H9 (cell line): ENCODE results near the gene CETP. TPM values are rescaled to one million over a fixed set of nuclear protein-coding genes. Genes with fewer than 3 reads are reported as not detected.

Source experiments
- DNase-seq: peaks from one replicate; pipeline ENCODE4 v3.0.0-alpha.2; 2017
- H2AFZ ChIP-seq: one replicate; pipeline ENCODE4 v1.6.1; 2013; ENCODE audit warnings: mild to moderate bottlenecking, low read length, control low read depth, moderate library complexity
- H2AK5ac ChIP-seq: 2 replicates; pipeline ENCODE4 v1.6.1; 2013; ENCODE audit warnings: low read length, control low read depth, mixed read lengths; ENCODE audit not compliant: insufficient read length
- H2BK120ac ChIP-seq: one replicate; pipeline ENCODE4 v1.6.1; 2013; ENCODE audit warnings: low read depth, mild to moderate bottlenecking, low read length, control low read depth, inconsistent platforms; ENCODE audit not compliant: poor library complexity, severe bottlenecking
- H2BK12ac ChIP-seq: 2 replicates; pipeline ENCODE4 v1.6.1; 2013; ENCODE audit warnings: low read length, control low read depth, mixed read lengths, low read depth; ENCODE audit not compliant: insufficient read length
- H2BK15ac ChIP-seq: 2 replicates; pipeline ENCODE4 v1.6.1; 2013; ENCODE audit warnings: low read depth, low read length, control low read depth
- H2BK20ac ChIP-seq: one replicate; pipeline ENCODE4 v1.6.1; 2013; ENCODE audit warnings: low read depth, mild to moderate bottlenecking, low read length, control low read depth, inconsistent platforms; ENCODE audit not compliant: poor library complexity, severe bottlenecking
- H2BK5ac ChIP-seq: 2 replicates; pipeline ENCODE4 v1.6.1; 2013; ENCODE audit warnings: low read length, control low read depth, mixed read lengths; ENCODE audit not compliant: insufficient read length
- H3K14ac ChIP-seq: 2 replicates; pipeline ENCODE4 v1.6.1; 2013; ENCODE audit warnings: low read length, control low read depth; ENCODE audit not compliant: insufficient read depth
- H3K18ac ChIP-seq: 2 replicates; pipeline ENCODE4 v1.6.1; 2013; ENCODE audit warnings: low read depth, mild to moderate bottlenecking, mixed read lengths, low read length, control low read depth; ENCODE audit not compliant: insufficient read length
- H3K23ac ChIP-seq: 2 replicates; pipeline ENCODE4 v1.6.1; 2013; ENCODE audit warnings: low read length, control low read depth, mixed read lengths, low read depth; ENCODE audit not compliant: insufficient read length
- H3K23me2 ChIP-seq: 2 replicates; pipeline ENCODE4 v1.6.1; 2013; ENCODE audit warnings: low read depth, mild to moderate bottlenecking, mixed read lengths, low read length, control low read depth; ENCODE audit not compliant: insufficient read length, poor library complexity, severe bottlenecking
- H3K27ac ChIP-seq: 2 replicates; pipeline ENCODE4 v1.5.1; 2013; ENCODE audit warnings: low read length, control low read depth, mixed read lengths, low read depth; ENCODE audit not compliant: insufficient read length
- H3K27me3 ChIP-seq: 2 replicates; pipeline ENCODE4 v1.6.1; 2013; ENCODE audit warnings: low read length, control low read depth, inconsistent platforms; ENCODE audit not compliant: insufficient read depth
- H3K4ac ChIP-seq: 2 replicates; pipeline ENCODE4 v1.6.1; 2013; ENCODE audit warnings: low read depth, mild to moderate bottlenecking, control low read depth, inconsistent platforms, low read length, moderate library complexity
- H3K4me1 ChIP-seq: 2 replicates; pipeline ENCODE4 v1.6.1; 2013; ENCODE audit warnings: low read length, control low read depth, inconsistent platforms; ENCODE audit not compliant: insufficient read depth
- H3K4me2 ChIP-seq: 2 replicates; pipeline ENCODE4 v1.6.1; 2013; ENCODE audit warnings: low read length, control low read depth, mixed read lengths; ENCODE audit not compliant: insufficient read length, insufficient read depth
- H3K56ac ChIP-seq: 2 replicates; pipeline ENCODE4 v1.6.1; 2013; ENCODE audit warnings: low read depth, mild to moderate bottlenecking, mixed read lengths, low read length, control low read depth; ENCODE audit not compliant: insufficient read length
- H3K79me1 ChIP-seq: 2 replicates; pipeline ENCODE4 v1.6.1; 2013; ENCODE audit warnings: low read depth, mild to moderate bottlenecking, moderate library complexity, low read length, control low read depth, inconsistent platforms; ENCODE audit not compliant: insufficient read depth, poor library complexity, severe bottlenecking
- H3K79me2 ChIP-seq: 2 replicates; pipeline ENCODE4 v1.6.1; 2013; ENCODE audit warnings: low read length, control low read depth, inconsistent platforms; ENCODE audit not compliant: insufficient read depth
- H3K9ac ChIP-seq: 2 replicates; pipeline ENCODE4 v1.6.1; 2013; ENCODE audit warnings: low read length, control low read depth, mixed read lengths; ENCODE audit not compliant: insufficient read length; ENCODE audit errors: extremely low read depth
- H3K9me3 ChIP-seq: one replicate; pipeline ENCODE4 v1.6.1; 2013; ENCODE audit warnings: low read depth, low read length, inconsistent platforms; ENCODE audit not compliant: control insufficient read depth
- H3T11ph ChIP-seq: one replicate; pipeline ENCODE4 v1.6.1; 2013; ENCODE audit warnings: mild to moderate bottlenecking, low read length, control low read depth, inconsistent platforms
- H4K20me1 ChIP-seq: one replicate; pipeline ENCODE4 v1.6.1; 2013; ENCODE audit not compliant: control insufficient read depth, insufficient read length, insufficient read depth
- H4K5ac ChIP-seq: 2 replicates; pipeline ENCODE4 v1.6.1; 2013; ENCODE audit warnings: low read depth, mild to moderate bottlenecking, mixed read lengths, low read length, control low read depth; ENCODE audit not compliant: insufficient read length
- H4K8ac ChIP-seq: replicated peaks from 2 replicates; pipeline ENCODE4 v1.6.1; 2013; ENCODE audit warnings: low read length, control low read depth, mixed read lengths, low read depth; ENCODE audit not compliant: insufficient read length
- H4K91ac ChIP-seq: 2 replicates; pipeline ENCODE4 v1.6.1; 2013; ENCODE audit warnings: low read depth, mild to moderate bottlenecking, moderate library complexity, mixed read lengths, low read length, control low read depth; ENCODE audit not compliant: insufficient read length
- H3K27ac Mint-ChIP-seq, 3 experiments: 2 replicates in 2 of 3; 3 replicates in 1 of 3; pipeline ENCODE4 v1.8.0; 2020 to 2021; ENCODE audit warnings: mixed read lengths in 3 of 3, mild to moderate bottlenecking in 1 of 3, moderate library complexity in 1 of 3
- H3K27me3 Mint-ChIP-seq: 2 replicates; pipeline ENCODE4 v1.8.0; 2021; ENCODE audit warnings: low read depth, mild to moderate bottlenecking, moderate library complexity, mixed read lengths
- H3K36me3 Mint-ChIP-seq, 3 experiments: 2 replicates in 2 of 3; 3 replicates in 1 of 3; pipeline ENCODE4 v1.8.0; 2020 to 2021; ENCODE audit warnings: low read depth in 3 of 3, mixed read lengths in 3 of 3; ENCODE audit not compliant: insufficient read depth in 1 of 3
- H3K4me1 Mint-ChIP-seq, 2 experiments: 2 replicates each; pipeline ENCODE4 v1.8.0; 2020; ENCODE audit warnings: mixed read lengths in 2 of 2
- H3K4me3 Mint-ChIP-seq, 2 experiments: 2 replicates in 1 of 2; 3 replicates in 1 of 2; pipeline ENCODE4 v1.8.0; 2020 to 2021; ENCODE audit warnings: mild to moderate bottlenecking in 2 of 2, mixed read lengths in 2 of 2, moderate library complexity in 1 of 2
- H3K9me3 Mint-ChIP-seq, 2 experiments: 2 replicates in 1 of 2; 3 replicates in 1 of 2; pipeline ENCODE4 v1.8.0; 2020; ENCODE audit warnings: mild to moderate bottlenecking in 2 of 2, mixed read lengths in 2 of 2, moderate library complexity in 1 of 2
- CTCF ChIP-seq: fragments of 200-600 bp; sonication (generic); conservative IDR thresholded peaks from 3 replicates; pipeline ENCODE4 v1.8.0; 2021; ENCODE audit warnings: antibody characterized with exemption, mild to moderate bottlenecking
- WGBS: extraction: QIAGEN DNeasy Blood & Tissue Kit; methylation state at CpG from one replicate; pipeline ENCODE4 v1.1.7; 2013; ENCODE audit warnings: missing lambda C conversion rate, low lambda C conversion rate, mixed read lengths; ENCODE audit not compliant: insufficient read length; ENCODE audit errors: extremely low coverage; 5-methylcytosine and 5-hydroxymethylcytosine counted together
- total RNA-seq: library from RNA; stranded (reverse); gene quantifications from 2 replicates; pipeline ENCODE4 v1.2.1, GENCODE V29; 2021

The CETP gene
- total RNA-seq, 1 experiment from 2014 or later, result not detected

DNA sequence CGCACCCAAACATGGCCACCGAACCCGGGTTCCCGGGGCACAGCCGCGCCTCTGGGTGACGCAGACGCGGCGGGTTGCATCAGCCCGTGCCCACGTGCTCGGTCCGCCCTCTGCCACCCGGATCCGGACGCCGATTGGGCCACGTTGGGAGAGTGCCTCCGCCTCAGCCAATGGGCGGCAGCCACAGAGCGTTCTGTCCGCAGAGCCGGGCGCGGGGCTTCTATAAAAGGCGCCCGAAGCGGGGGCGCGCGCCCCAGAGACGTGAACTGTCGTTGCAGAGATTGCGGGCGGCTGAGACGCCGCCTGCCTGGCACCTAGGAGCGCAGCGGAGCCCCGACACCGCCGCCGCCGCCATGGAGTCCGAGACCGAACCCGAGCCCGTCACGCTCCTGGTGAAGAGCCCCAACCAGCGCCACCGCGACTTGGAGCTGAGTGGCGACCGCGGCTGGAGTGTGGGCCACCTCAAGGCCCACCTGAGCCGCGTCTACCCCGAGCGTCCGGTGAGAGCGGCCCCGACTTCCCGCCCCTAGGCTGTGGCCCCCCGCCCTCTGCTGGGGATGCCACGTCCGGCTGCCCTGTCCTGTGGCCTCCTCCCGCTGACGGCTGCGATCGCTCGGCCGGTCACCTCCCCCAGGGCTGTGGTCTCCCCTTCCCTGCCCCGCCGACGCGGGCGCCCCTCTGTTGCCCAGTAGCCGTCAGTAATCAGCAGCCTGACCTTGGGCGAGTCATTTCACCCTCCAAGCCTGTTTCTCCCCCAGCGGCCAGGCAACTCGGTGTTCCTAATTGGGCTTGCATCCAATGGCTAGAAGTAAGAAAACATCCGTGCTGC lies 29.6 kb upstream of the CETP start, which contains the start of gene HERPUD1:
HERPUD1 (plus strand) TSS at position 251 of the 829 bp plus-strand sequence; CDS start at position 354, 103 bp downstream.
- H3T11ph ChIP-seq, result peak within 1 kb of the TSS; percentile 43
- H3K27me3 Mint-ChIP-seq, result no peaks in the 10 kb centered on the region
- no peak within 1 kb of the TSS for H3K27ac ChIP-seq
- H3K9me3 ChIP-seq, result no peaks in the 10 kb centered on the region
- peaks cover 21 to 23% of the 10 kb centered on the region in 2 experiments for H3K4me1 Mint-ChIP-seq
- H3K23ac ChIP-seq, result no peak within 1 kb of the TSS
- H4K91ac ChIP-seq, result peak within 1 kb of the TSS; percentile 87
- H3K4me3 Mint-ChIP-seq, result peak within 1 kb of the TSS; percentile 94 to 95
- H2BK120ac ChIP-seq, result peak within 1 kb of the TSS; percentile 14
- peaks cover 3% of the 10 kb centered on the region; the same call in 1 of the 2 replicates for H3K4me1 ChIP-seq
- H3K36me3 Mint-ChIP-seq, result peaks cover 12 to 28% (median 25%) of the 10 kb centered on the region in 3 experiments
- H3K4me2 ChIP-seq, result peak within 1 kb of the TSS; percentile 90
- H3K79me1 ChIP-seq, result peaks cover 2% of the 10 kb centered on the region
- H3K23me2 ChIP-seq, result peaks cover 11% of the 10 kb centered on the region
- no peaks in the 10 kb centered on the region for H3K27me3 ChIP-seq
- H2BK20ac ChIP-seq, result no peak within 1 kb of the TSS
- H3K9me3 Mint-ChIP-seq, result no peaks in the 10 kb centered on the region
- H2BK15ac ChIP-seq, result no peak within 1 kb of the TSS
- H2BK5ac ChIP-seq, result no peak within 1 kb of the TSS
- no peak within 1 kb of the TSS for H4K8ac ChIP-seq
- peak within 1 kb of the TSS; percentile 90 for H3K14ac ChIP-seq
- H3K56ac ChIP-seq, result no peak within 1 kb of the TSS
- H3K79me2 ChIP-seq, result peaks cover 9% of the 10 kb centered on the region; the same call in 1 of the 2 replicates
- peak within 1 kb of the TSS; percentile 92 for H3K18ac ChIP-seq
- no peaks in the 10 kb centered on the region for H4K20me1 ChIP-seq
- DNase-seq, result peak; percentile 97
- peak within 1 kb of the TSS; percentile 89 for H2BK12ac ChIP-seq
- H3K27ac Mint-ChIP-seq, result peak within 1 kb of the TSS; percentile 94 to 98 (median 97)
- TF ChIP-seq CTCF, result no peak; the same call in 1 of the 3 replicates
- H3K4ac ChIP-seq, result peak within 1 kb of the TSS; percentile 33; the same call in 1 of the 2 replicates
- H2AFZ ChIP-seq, result no peak within 1 kb of the TSS
- no peak within 1 kb of the TSS for H2AK5ac ChIP-seq
- peak within 1 kb of the TSS; percentile 73 for H3K9ac ChIP-seq
- no CpG with 5 or more reads among the region's 83 CpGs for WGBS
- H4K5ac ChIP-seq, result peak within 1 kb of the TSS; percentile 77
